ENCODE results near the gene BICD1. TPM values are rescaled to one million over a fixed set of nuclear protein-coding genes. Genes with fewer than 3 reads are reported as not detected.

BICD1 gene
- total RNA-seq, 1 donor from 2014 or later = 12.8 TPM

- no peak for DNase-seq
Measured at GRCh38 chr12:32402946-32403345, 296.3 kb downstream of the BICD1 start.

GRCh38 chr12:32407795-32408194 is 301.1 kb downstream of the BICD1 start:
- DNase-seq = no peak

GRCh38 chr12:32413412-32413811 is 306.8 kb downstream of the BICD1 start:
- no peak for DNase-seq

GRCh38 chr12:32418221-32418620 is 311.6 kb downstream of the BICD1 start:
- no peak for DNase-seq

- DNase-seq = no peak
Measured at GRCh38 chr12:32418903-32419519, 312.4 kb downstream of the BICD1 start.

GRCh38 chr12:32419520-32419960 is 312.9 kb downstream of the BICD1 start:
- no peak for DNase-seq

- DNase-seq = no peak
Measured at GRCh38 chr12:32420356-32420755, 313.7 kb downstream of the BICD1 start.

- no peak for DNase-seq
Measured at GRCh38 chr12:32423559-32423958, 316.9 kb downstream of the BICD1 start.

GRCh38 chr12:32431025-32431424 is 324.4 kb downstream of the BICD1 start:
- DNase-seq = no peak

Small RNA genes lying within 50 kb of the gene (small RNA-seq; reads per million reads assigned to genes)
- gene AC048344.2 (ENCODE audit: low replicate concordance) (not detected), gene AC048344.3 (ENCODE audit: low replicate concordance) (not detected), gene RF00019 (ENCODE audit: low replicate concordance) (not detected)

Other genes starting within 250 kb of the BICD1 start
- gene RESF1, start 147.4 kb upstream of the BICD1 start, total RNA-seq = 37.6 TPM

Measured in skin of body (tissue), 3 donors.